Upper lobe of left lung (tissue), 6 donors: ENCODE results near the gene CISD3. TPM values are rescaled to one million over a fixed set of nuclear protein-coding genes. Genes with fewer than 3 reads are reported as not detected.

Experiments
- ATAC-seq, 2 donors: fragments of 200-7000 bp; cut with Tn5 transposase; one replicate each; pipeline ENCODE4 v1.9.1; 2022; ENCODE audit warnings: mild to moderate bottlenecking in 2 of 2, moderate library complexity in 2 of 2; ENCODE audit not compliant: low FRiP score in 2 of 2
- DNase-seq, 2 donors: peaks; one replicate each; pipeline ENCODE4 v3.0.0-alpha.2; 2019 to 2020
- H3K27ac ChIP-seq, 4 donors: fragments of 200-600 bp; sonication (generic); one replicate each; pipeline ENCODE4 v1.5.1; 2016 to 2019
- H3K27me3 ChIP-seq, 4 donors: fragments of 200-600 bp; sonication (generic); one replicate each; pipeline ENCODE4 v1.5.1; 2017 to 2019
- H3K36me3 ChIP-seq, 4 donors: fragments of 200-600 bp; sonication (generic); one replicate each; pipeline ENCODE4 v1.5.1; 2016 to 2019
- H3K4me1 ChIP-seq, 4 donors: fragments of 200-600 bp; sonication (generic); one replicate each; pipeline ENCODE4 v1.5.1; 2018 to 2019
- H3K4me3 ChIP-seq, 4 donors: fragments of 200-600 bp; sonication (generic); one replicate each; pipeline ENCODE4 v1.5.1; 2017 to 2019; ENCODE audit warnings: mild to moderate bottlenecking in 2 of 4, moderate library complexity in 1 of 4
- H3K9me3 ChIP-seq, 4 donors: fragments of 200-600 bp; sonication (generic); one replicate each; pipeline ENCODE4 v1.5.1; 2018 to 2019
- EP300 ChIP-seq, 4 donors: sonication (generic); formaldehyde crosslinking; IDR thresholded peaks; one replicate each; pipeline ENCODE4 v1.5.1; 2017; ENCODE audit warnings: antibody characterized with exemption in 4 of 4, control low read depth in 2 of 4
- POLR2A ChIP-seq, 4 donors: fragments of 450-650 bp; IDR thresholded peaks; one replicate each; pipeline ENCODE4 v1.5.1; 2016 to 2017; ENCODE audit warnings: antibody characterized with exemption in 4 of 4, mild to moderate bottlenecking in 2 of 4
- POLR2AphosphoS5 ChIP-seq, 2 donors: sonication (generic); formaldehyde crosslinking; IDR thresholded peaks; one replicate each; pipeline ENCODE4 v1.5.1; 2017; ENCODE audit warnings: antibody characterized with exemption in 2 of 2
- WGBS, 2 donors: methylation state at CpG; one replicate each; pipeline ENCODE4 v1.1.5; 2017 to 2018; 5-methylcytosine and 5-hydroxymethylcytosine counted together
- total RNA-seq, 6 donors: library from RNA; depleted of rRNA in 4 of 6; stranded (reverse); fragments of >200 nt in 4 of 6; gene quantifications; one replicate each; pipeline versions ENCODE4 v1.1.0 to v1.2.1, GENCODE V29; 2016 to 2021
- TF ChIP-seq, protein P1 (sequence below), 6 experiments: fragments of 450-650 bp in 4 of 6; fragments of 200-600 bp in 2 of 6; sonication (generic) in 2 of 6; IDR thresholded peaks; one replicate each; pipeline ENCODE4 v1.5.1; 2016 to 2019; ENCODE audit warnings: antibody characterized with exemption in 6 of 6
- donor health status: DM: no; HTN: no; CAD: no; lungs with moderate emphysema.
- donor health status: DM: no; HTN: yes; CAD: no; lungs with severe emphysema.

The CISD3 gene
- total RNA-seq, 6 donors from 2014 or later, result 6.3 to 49.7 (median 15.9) TPM

DNA sequence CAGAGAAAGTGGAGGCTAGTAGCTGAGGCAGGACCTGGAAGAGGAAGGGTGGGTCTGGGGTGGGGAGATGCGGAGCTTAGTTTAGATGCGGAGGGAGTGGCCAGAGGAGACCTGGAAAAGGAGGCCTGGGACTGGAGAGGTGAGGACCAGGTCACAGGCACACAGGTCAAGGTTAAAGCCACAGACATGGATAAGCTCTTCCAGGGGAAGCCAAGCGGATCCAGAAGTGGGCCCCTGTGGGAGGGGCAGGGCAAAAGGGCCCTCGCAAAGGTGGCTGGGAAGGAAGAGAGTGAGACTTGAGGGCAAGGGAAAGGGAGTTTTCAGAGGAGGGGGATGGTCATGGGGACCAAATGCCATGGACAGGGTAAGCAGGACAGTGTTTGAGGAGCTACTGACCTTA, 39.0 kb upstream of the CISD3 start:
- ATAC-seq, result no peak
- peak overlapping the region in 2 of 4 donors; percentile 5 to 61 for H3K27ac ChIP-seq
- no peaks in the 10 kb centered on the region for H3K27me3 ChIP-seq
- TF ChIP-seq EP300 (IDR thresholded peaks at IDR 0.05), result no peak
- TF ChIP-seq, protein P1, sequence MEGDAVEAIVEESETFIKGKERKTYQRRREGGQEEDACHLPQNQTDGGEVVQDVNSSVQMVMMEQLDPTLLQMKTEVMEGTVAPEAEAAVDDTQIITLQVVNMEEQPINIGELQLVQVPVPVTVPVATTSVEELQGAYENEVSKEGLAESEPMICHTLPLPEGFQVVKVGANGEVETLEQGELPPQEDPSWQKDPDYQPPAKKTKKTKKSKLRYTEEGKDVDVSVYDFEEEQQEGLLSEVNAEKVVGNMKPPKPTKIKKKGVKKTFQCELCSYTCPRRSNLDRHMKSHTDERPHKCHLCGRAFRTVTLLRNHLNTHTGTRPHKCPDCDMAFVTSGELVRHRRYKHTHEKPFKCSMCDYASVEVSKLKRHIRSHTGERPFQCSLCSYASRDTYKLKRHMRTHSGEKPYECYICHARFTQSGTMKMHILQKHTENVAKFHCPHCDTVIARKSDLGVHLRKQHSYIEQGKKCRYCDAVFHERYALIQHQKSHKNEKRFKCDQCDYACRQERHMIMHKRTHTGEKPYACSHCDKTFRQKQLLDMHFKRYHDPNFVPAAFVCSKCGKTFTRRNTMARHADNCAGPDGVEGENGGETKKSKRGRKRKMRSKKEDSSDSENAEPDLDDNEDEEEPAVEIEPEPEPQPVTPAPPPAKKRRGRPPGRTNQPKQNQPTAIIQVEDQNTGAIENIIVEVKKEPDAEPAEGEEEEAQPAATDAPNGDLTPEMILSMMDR (IDR thresholded peaks at IDR 0.05), result no peak
- no peak for TF ChIP-seq POLR2AphosphoS5 (IDR thresholded peaks at IDR 0.05)
- no peak for TF ChIP-seq POLR2A (IDR thresholded peaks at IDR 0.05)
- no peak overlapping the region for H3K4me3 ChIP-seq
- no peaks in the 10 kb centered on the region for H3K9me3 ChIP-seq
- H3K4me1 ChIP-seq, result peaks cover 5 to 19% (median 12%) of the 10 kb centered on the region in 4 donors
- WGBS, 2 donors, result 74 to 82% methylated on average over 4 of the region's 4 CpGs
- DNase-seq, result no peak
- H3K36me3 ChIP-seq, result no peaks in the 10 kb centered on the region

DNA sequence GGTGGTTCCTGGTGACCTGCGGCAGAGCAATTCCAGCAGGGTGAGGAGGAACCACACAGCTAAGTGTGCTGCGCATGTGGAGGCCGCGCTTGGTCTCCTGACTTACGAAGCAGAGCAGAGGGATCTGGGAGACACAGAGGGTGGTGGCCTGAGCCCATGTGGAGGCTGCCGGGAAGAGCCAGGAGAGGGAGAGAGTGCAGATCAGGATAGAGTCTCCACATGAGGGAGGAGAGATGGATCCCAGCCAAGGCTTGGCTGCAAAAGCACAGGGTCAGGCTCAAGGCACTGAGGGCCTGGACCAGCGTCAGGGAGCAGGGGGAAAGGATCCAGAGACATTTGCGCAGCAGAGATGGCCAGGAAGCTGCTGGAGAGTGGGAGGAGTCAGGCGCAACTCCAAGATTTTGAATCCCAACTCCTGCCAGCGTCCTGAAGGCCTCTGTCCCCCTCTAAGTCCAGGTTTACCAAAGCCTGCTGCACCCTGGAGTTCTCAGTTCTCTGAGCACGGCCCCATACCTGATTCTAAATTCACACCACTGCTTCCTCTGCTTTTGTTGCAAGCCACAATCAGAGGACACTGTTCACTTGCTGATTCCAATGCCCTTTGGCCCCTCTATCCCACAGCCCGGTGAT, 36.3 kb upstream of the CISD3 start:
- no peak for TF ChIP-seq EP300 (IDR thresholded peaks at IDR 0.05)
- DNase-seq, result peak in 1 of 2 donors; percentile 38
- Histone ChIP-seq H3K4me1 (peaks cover 5 to 21% (median 14%) of the 10 kb centered on the region in 4 donors), H3K36me3 (no peaks in the 10 kb centered on the region), H3K9me3 (no peaks in the 10 kb centered on the region), H3K27ac (peak overlapping the region; percentile 2 to 75 (median 44)), H3K27me3 (no peaks in the 10 kb centered on the region), H3K4me3 (no peak overlapping the region)
- ATAC-seq, result peak; percentile 78 to 95
- 44 to 62% methylated on average over 10 to 12 of the region's 12 CpGs for WGBS, 2 donors

DNA sequence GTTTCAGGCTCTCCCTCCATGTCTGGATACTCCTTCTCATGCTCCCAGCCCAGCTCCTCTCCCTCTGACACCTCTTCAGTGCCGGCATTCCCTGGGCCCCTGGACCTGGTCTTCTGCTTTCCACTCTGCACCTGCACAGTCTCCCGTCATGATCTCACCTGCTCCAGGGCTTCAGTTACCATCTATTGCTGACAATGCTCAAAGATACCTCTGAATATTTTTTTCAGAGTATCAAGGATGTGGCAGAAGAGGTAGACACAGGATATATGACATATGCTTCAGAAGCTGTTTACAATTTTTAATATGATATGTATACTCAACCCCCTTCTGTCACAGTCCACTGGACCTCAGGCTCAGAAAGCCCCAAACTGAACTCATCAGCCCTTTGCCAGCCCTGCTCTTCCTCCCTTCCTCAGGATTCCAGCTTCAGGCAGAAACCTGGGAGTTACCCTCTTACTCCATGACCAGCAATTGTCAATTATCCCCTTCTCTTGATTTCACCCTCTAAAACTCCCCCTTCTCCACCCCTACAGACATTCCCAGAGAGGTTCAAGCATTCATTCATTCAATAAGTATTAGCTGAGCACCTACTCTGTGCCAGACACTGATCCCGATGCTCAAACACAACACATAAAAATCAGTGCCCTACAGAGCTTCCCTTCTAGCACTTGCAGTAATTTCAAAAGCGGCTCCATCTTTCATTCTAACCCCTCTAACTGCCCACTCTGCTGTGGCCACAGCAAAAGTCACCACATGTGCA, 32.9 kb upstream of the CISD3 start:
- H3K4me1 ChIP-seq, result peaks cover 26 to 46% (median 39%) of the 10 kb centered on the region in 4 donors
- WGBS, 2 donors, result 89 to 90% methylated on average over 4 of the region's 4 CpGs
- H3K9me3 ChIP-seq, result no peaks in the 10 kb centered on the region

DNA sequence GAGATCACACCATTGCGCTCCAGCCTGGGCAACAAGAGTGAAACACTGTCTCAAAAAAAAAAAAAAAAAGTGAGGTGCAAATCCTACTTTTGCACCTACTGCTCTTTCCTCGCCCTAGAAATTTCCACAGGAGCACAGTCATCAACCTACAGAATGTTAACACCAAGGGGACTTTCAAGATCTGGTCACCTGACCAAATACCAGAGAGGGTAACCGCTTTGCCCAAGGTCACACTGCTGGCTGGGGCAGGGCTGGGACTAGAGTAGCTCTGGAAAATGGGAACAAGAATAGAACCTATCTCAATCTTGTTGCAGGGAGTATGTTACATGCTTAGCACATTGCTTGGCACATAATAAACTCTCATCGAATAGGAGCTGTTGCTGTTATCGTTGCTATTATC, 31.4 kb upstream of the CISD3 start:
- 81 to 86% methylated on average over 5 of the region's 5 CpGs for WGBS, 2 donors
- Histone ChIP-seq H3K4me1 (peaks cover 34 to 56% (median 48%) of the 10 kb centered on the region in 4 donors), H3K9me3 (no peaks in the 10 kb centered on the region), H3K36me3 (no peaks in the 10 kb centered on the region), H3K4me3 (no peak overlapping the region), H3K27ac (peak overlapping the region in 3 of 4 donors; percentile 94 to 98 (median 96)), H3K27me3 (no peaks in the 10 kb centered on the region)
- DNase-seq (no peak), ATAC-seq (no peak)
- no peak for TF ChIP-seq POLR2AphosphoS5 (IDR thresholded peaks at IDR 0.05)
- TF ChIP-seq EP300 (IDR thresholded peaks at IDR 0.05), result no peak
- no peak for TF ChIP-seq POLR2A (IDR thresholded peaks at IDR 0.05)
- TF ChIP-seq, protein P1 (IDR thresholded peaks at IDR 0.05), result no peak

More for the DNA sequence above, 32.9 kb upstream of the CISD3 start:
- ATAC-seq (no peak), DNase-seq (no peak)
- TF ChIP-seq EP300 (IDR thresholded peaks at IDR 0.05) (no peak), POLR2A (IDR thresholded peaks at IDR 0.05) (no peak), POLR2AphosphoS5 (IDR thresholded peaks at IDR 0.05) (no peak)
- TF ChIP-seq, protein P1 (IDR thresholded peaks at IDR 0.05), result no peak
- Histone ChIP-seq H3K36me3 (no peaks in the 10 kb centered on the region), H3K27ac (no peak overlapping the region), H3K4me3 (no peak overlapping the region), H3K27me3 (no peaks in the 10 kb centered on the region)

DNA sequence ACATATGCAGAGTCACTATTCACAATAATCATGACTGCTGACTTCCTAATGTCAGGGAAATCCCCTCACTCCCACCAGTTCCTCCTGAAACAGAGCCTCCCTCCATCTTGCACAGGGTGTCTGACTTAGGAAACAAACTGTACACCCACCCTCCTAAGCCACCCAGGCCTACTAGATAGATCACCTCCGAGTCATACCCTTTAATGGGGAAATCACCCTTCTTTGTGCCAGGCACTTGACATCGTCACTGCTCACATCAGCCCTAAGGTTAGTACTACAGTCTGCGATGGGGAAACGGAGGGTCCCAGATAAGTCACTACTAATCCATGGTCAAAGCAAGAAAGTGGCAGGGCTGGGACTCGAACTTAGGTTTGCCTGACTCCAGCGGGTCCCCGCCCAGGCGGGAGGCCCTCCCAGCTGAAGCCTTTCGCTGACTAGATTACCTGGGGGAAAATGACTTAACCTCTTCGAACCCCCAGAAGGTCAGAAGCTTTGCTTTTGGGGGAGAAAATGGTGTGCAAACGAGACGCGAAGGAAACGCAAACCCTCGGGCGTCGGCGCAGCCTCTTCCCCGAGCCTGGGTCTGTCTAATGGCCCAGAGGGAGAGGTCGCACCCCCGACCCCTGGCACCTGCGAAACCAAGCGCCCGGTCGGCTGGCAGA, 28.5 kb upstream of the CISD3 start:
- peak overlapping the region; percentile 94 to 98 (median 96) for H3K27ac ChIP-seq
- DNase-seq (peak in 1 of 2 donors; percentile 55), ATAC-seq (peak in 1 of 2 donors; percentile 26)
- peaks cover 34 to 58% (median 46%) of the 10 kb centered on the region in 4 donors for H3K4me1 ChIP-seq
- no peaks in the 10 kb centered on the region for H3K36me3 ChIP-seq
- TF ChIP-seq POLR2AphosphoS5 (IDR thresholded peaks at IDR 0.05) (peak in 1 of 2 donors; percentile 28), EP300 (IDR thresholded peaks at IDR 0.05) (peak in 2 of 4 donors; percentile 27 to 40)
- TF ChIP-seq, protein P1 (IDR thresholded peaks at IDR 0.05), result no peak
- H3K9me3 ChIP-seq, result no peaks in the 10 kb centered on the region
- peak overlapping the region; percentile 42 to 97 (median 93) for H3K4me3 ChIP-seq
- WGBS, 2 donors, result 0 to 2% methylated on average over 5 to 20 of the region's 25 CpGs
- H3K27me3 ChIP-seq, result peaks cover 0 to 3% (median 0%) of the 10 kb centered on the region in 4 donors
